Colonic mucosa (tissue), 4 donors: Measurements from ENCODE around the gene CER1. TPM values are rescaled to one million over a fixed set of nuclear protein-coding genes. Genes with fewer than 3 reads are reported as not detected.
A peak's percentile ranks its signal among the peaks of the same experiment; 100 is the strongest.

Source experiments
- DNase-seq: peaks from one replicate; pipeline ENCODE4 v3.0.0-alpha.2; 2020
- H3K27ac ChIP-seq: fragments of 200-600 bp; one replicate; pipeline ENCODE4 v1.8.0; 2021
- H3K27me3 ChIP-seq: fragments of 200-600 bp; one replicate; pipeline ENCODE4 v1.8.0; 2021
- H3K36me3 ChIP-seq: fragments of 200-600 bp; one replicate; pipeline ENCODE4 v1.8.0; 2021
- H3K4me1 ChIP-seq: fragments of 200-600 bp; one replicate; pipeline ENCODE4 v1.8.0; 2021; ENCODE audit warnings: mild to moderate bottlenecking
- H3K4me3 ChIP-seq: fragments of 200-600 bp; one replicate; pipeline ENCODE4 v1.8.0; 2021
- H3K9ac ChIP-seq, 2 donors: one replicate each; pipeline ENCODE4 v1.7.0; 2013; ENCODE audit warnings: control low read depth in 2 of 2, low read depth in 2 of 2, low read length in 2 of 2
- H3K9me3 ChIP-seq: fragments of 200-600 bp; one replicate; pipeline ENCODE4 v1.8.0; 2021
- intact Hi-C: fragments of 100-400 bp; cut with DNase I; formaldehyde crosslinking; loops from one replicate; pipeline ENCODE4 v1.14.1; 2022
- total RNA-seq, 2 donors: library from RNA; stranded (reverse); fragmentation: NEBNext Ultra II Directional in 1 of 2; extraction: Animal tissue kit (Norgen Biotek cat#: 25700) in 1 of 2; gene quantifications; one replicate each; pipeline ENCODE4 v1.2.1, GENCODE V29; 2021
- TF ChIP-seq, protein P1 (sequence below): fragments of 200-600 bp; IDR thresholded peaks from one replicate; pipeline ENCODE4 v1.8.0; 2022; ENCODE audit warnings: antibody characterized with exemption, mild to moderate bottlenecking
- donor health status: healthy.
- donor health status: DM: no; HTN: no; CAD: no.
- donor health status: DM: no; HTN: no; CAD: no.

The CER1 gene
- total RNA-seq, 2 donors from 2014 or later: not detected

DNA sequence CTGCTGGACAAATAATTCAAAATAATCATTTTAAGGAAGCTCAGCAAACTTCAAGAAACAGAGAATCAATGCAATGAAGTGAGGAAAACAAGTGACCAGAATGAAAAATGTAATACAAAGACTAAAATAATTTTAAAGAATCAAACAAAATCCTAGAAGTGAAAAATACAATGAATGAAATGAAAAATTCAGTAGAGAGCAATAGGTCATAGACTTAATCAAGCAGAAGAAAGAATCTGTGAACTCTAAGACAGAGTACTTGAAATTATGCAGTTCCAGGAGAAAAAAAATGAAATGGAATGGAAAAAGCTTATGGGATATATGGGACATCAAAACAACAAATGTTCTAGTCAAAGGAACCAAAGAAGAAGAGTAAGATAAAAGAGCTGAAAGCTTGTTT is 17.5 kb downstream of the CER1 start:
- TF ChIP-seq, protein P1, sequence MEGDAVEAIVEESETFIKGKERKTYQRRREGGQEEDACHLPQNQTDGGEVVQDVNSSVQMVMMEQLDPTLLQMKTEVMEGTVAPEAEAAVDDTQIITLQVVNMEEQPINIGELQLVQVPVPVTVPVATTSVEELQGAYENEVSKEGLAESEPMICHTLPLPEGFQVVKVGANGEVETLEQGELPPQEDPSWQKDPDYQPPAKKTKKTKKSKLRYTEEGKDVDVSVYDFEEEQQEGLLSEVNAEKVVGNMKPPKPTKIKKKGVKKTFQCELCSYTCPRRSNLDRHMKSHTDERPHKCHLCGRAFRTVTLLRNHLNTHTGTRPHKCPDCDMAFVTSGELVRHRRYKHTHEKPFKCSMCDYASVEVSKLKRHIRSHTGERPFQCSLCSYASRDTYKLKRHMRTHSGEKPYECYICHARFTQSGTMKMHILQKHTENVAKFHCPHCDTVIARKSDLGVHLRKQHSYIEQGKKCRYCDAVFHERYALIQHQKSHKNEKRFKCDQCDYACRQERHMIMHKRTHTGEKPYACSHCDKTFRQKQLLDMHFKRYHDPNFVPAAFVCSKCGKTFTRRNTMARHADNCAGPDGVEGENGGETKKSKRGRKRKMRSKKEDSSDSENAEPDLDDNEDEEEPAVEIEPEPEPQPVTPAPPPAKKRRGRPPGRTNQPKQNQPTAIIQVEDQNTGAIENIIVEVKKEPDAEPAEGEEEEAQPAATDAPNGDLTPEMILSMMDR: no peak
- Histone ChIP-seq H3K27ac (no peak overlapping the region), H3K9me3 (no peaks in the 10 kb centered on the region), H3K4me1 (no peaks in the 10 kb centered on the region), H3K36me3 (no peaks in the 10 kb centered on the region), H3K9ac (no peak overlapping the region), H3K27me3 (no peaks in the 10 kb centered on the region), H3K4me3 (no peak overlapping the region)
- no peak for DNase-seq
- intact Hi-C loops: no loop called here

DNA sequence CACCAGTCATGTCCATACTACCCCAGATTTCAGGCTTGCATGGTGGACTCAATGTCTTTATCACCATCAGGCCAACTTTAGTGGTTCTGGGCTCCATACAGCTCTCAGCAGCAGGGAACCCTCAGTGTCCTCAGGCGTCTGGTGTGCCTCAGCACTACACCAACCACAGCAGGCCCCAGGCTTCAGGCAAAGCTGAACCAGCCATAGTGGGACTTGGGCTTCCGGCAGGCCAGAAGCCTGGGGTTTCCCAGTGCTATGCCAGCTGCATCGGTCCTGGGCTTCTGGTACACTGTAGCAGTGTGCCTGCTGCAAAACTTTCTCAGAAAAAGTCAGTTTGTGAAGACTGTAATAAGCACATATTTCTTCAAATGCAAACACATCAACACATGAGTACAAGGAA is 18.3 kb downstream of the CER1 start:
- TF ChIP-seq, protein P1: no peak
- H3K4me1 ChIP-seq: no peaks in the 10 kb centered on the region
- H3K4me3 ChIP-seq: no peak overlapping the region
- H3K9me3 ChIP-seq: no peaks in the 10 kb centered on the region
- H3K27ac ChIP-seq: no peak overlapping the region
- intact Hi-C loops: no loop called here
- no peaks in the 10 kb centered on the region for H3K36me3 ChIP-seq
- no peak overlapping the region for H3K9ac ChIP-seq
- DNase-seq: no peak
- H3K27me3 ChIP-seq: no peaks in the 10 kb centered on the region

DNA sequence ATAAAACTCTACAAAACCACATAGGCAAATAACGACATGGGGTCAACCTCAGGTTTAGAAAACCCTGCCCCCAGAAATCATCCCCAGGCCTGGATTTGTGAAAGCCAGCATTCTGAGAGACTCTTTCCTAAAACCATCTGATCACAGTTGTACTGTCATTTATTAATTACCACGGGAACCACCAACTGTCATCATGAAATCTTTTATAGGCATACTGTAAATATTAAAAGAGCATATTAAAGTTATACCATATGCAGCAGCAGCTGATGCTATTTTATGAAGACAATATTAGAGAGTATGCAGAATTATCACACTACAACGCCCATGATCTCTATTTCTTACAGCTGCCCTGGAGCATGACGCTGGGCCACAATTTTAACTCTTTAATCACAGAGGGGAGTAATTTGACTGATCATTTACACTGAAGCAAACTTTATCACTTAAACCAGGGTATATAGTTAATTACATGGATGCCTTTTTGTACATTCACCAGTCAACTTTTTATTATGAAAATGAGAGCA is 20.3 kb downstream of the CER1 start:
- Histone ChIP-seq H3K9me3 (no peaks in the 10 kb centered on the region), H3K4me3 (no peak overlapping the region), H3K4me1 (no peaks in the 10 kb centered on the region), H3K9ac (no peak overlapping the region), H3K27ac (no peak overlapping the region), H3K36me3 (no peaks in the 10 kb centered on the region), H3K27me3 (no peaks in the 10 kb centered on the region)
- no peak for DNase-seq
- intact Hi-C loops: no loop called here
- TF ChIP-seq, protein P1: no peak

DNA sequence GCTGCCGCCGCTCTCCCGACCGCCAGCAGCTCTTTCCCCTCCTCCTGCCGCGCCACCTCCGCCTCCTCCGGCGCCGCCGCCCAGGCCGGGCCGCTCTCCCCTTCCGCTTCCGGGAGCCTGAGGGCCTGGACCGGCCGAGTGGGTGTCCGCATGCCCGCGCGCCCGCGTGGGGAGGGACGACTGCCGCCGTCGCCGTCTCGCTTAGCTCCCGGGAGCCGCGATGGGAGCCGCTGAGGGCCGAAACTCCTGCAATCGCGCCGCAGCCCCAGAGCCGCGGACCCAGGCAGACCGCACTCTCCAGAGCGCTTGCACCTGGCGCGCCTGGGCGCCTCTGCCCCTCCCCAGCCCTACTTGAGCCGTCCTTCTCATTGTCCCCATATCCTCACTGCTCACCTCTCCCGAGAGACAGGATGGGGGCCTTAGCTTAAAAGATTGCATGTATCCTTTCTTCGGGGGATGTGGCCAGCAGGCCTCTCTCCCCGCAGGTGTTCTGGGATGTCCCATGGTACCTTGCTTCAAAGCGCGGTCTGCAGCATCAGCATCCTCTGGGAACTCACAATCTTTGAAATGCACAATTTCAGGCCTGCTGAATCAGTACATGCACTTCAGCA is 29.2 kb downstream of the CER1 start, which contains the start of gene ZDHHC21:
ZDHHC21 (minus strand) TSS at position 182 of the 611 bp plus-strand sequence. CDS start 19,092 bp downstream, outside the sequence.
- Histone ChIP-seq H3K9ac (peak within 1 kb of the TSS; percentile 68 to 72), H3K36me3 (no peaks in the 10 kb centered on the region), H3K9me3 (no peaks in the 10 kb centered on the region), H3K4me1 (peaks cover 4% of the 10 kb centered on the region), H3K27me3 (no peaks in the 10 kb centered on the region), H3K27ac (peak within 1 kb of the TSS; percentile 44), H3K4me3 (peak within 1 kb of the TSS; percentile 85)
- peak; percentile 75 for DNase-seq
- TF ChIP-seq, protein P1: no peak
- intact Hi-C loops: no loop called here

DNA sequence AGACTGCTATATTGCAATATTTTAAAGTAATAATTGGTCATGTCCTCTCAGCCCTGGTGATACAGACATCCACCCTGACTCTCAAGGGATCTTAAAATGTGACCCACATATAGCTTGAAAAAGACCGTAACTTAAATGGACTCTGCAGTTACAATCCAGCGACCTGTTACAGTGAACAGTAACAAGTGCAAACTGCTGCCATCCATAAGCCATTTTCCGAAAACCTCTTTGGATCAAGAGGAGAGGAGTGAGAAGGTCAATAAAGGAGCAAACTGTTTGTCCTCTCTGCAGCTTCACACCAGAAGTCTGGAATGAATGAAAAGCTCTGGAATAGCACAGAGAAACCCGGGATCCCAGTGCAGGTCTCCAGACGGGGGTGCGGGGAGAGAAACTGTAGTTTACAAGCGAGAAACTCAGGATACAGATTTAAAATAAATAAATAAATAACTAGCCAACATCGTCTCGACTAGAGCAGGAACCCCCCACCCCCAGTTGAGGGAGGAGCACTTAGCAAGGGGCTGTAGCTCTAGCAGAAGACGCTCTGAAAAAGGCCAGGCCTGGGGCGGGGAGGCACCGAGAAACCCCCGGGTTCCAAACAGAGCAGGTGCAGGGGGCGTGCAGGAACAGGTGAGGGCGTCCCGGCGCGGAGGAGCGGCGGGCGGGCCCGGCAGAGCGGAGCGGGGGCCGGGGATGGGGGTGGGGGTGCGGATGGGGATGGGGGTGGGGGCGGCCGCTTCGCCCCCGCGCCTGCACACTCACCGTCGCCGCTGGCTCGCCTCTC is 29.9 kb downstream of the CER1 start:
- peak; percentile 56 for DNase-seq
- H3K27ac ChIP-seq: peak overlapping the region; percentile 44
- TF ChIP-seq, protein P1: no peak

More for the DNA sequence above, 29.9 kb downstream of the CER1 start:
- no peaks in the 10 kb centered on the region for H3K27me3 ChIP-seq
- peak overlapping the region; percentile 85 for H3K4me3 ChIP-seq
- H3K9me3 ChIP-seq: no peaks in the 10 kb centered on the region
- peaks cover 4% of the 10 kb centered on the region for H3K4me1 ChIP-seq
- H3K9ac ChIP-seq: peak overlapping the region; percentile 66 to 68
- no peaks in the 10 kb centered on the region for H3K36me3 ChIP-seq
- intact Hi-C loops: no loop called here
